ENCODE results near the gene SPATS1. TPM values are rescaled to one million over a fixed set of nuclear protein-coding genes. Genes with fewer than 3 reads are reported as not detected.

SPATS1 gene
- 0.33 TPM for total RNA-seq
- polyA plus RNA-seq, result 0.09 TPM
- long read RNA-seq, donor 1, result 0 reads
- long read RNA-seq, donor 2, result 0 reads
- long read RNA-seq, donor 3, result 0 reads
- long read RNA-seq, donor 4, result 0 reads
- long read RNA-seq, donor 5, result 0 reads
- long read RNA-seq, donor 6, result 0 reads
- long read RNA-seq, donor 7, result 0 reads
- long read RNA-seq, donor 8, result 0 reads
- long read RNA-seq, donor 9, result 0 reads
- long read RNA-seq, donor 10, result 0 reads

DNA sequence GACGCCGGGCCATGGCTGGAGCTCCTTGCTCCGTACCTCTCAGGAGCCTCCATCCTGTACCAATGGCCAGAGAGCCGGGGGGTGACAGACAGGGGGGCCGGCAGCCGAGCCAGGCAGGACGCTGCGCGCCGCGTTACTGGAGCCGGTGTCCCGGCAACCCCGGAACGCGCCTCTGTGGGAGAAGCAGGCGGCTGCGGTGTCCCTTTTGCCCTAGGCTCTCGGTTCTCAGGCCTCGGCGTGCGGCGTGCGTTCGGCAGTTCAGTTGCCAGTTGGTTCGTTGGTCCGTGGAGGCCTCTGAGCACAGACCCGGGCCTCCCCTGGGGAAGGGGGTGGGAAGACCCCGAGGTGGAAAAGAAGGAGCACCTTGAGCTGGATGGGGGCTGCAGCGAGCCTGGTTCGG lies at the start of gene SPATS1:
Gene SPATS1 (plus strand): TSS at position 162 of the 400 bp plus-strand sequence. CDS start 446 bp downstream, outside the sequence.
- WGBS, result 3% methylated on average over 31 of the region's 31 CpGs
- Histone ChIP-seq H3K4me3 (ENCODE audit: low read length in 2 of 2) (no peak within 1 kb of the TSS), H3K27ac (ENCODE audit: low read depth in 1 of 2, low read length in 1 of 2) (no peak within 1 kb of the TSS), H3K27me3 (ENCODE audit: control insufficient read depth in 2 of 2, insufficient read depth in 1 of 2, low read length in 1 of 2) (peaks cover 15 to 64% of the 10 kb centered on the region in 2 donors), H3K4me1 (ENCODE audit: control insufficient read depth in 2 of 2, insufficient read depth in 2 of 2, low read length in 2 of 2) (no peaks in the 10 kb centered on the region), H3K9me3 (ENCODE audit: control insufficient read depth in 2 of 2, insufficient read depth in 1 of 2, low read length in 1 of 2) (no peaks in the 10 kb centered on the region), H3K36me3 (ENCODE audit: control insufficient read depth in 2 of 2, insufficient read depth in 2 of 2, low read length in 1 of 2) (no peaks in the 10 kb centered on the region)
- DNase-seq (ENCODE audit: low read depth in 6 of 9, low spot score in 9 of 9), result no peak

DNA sequence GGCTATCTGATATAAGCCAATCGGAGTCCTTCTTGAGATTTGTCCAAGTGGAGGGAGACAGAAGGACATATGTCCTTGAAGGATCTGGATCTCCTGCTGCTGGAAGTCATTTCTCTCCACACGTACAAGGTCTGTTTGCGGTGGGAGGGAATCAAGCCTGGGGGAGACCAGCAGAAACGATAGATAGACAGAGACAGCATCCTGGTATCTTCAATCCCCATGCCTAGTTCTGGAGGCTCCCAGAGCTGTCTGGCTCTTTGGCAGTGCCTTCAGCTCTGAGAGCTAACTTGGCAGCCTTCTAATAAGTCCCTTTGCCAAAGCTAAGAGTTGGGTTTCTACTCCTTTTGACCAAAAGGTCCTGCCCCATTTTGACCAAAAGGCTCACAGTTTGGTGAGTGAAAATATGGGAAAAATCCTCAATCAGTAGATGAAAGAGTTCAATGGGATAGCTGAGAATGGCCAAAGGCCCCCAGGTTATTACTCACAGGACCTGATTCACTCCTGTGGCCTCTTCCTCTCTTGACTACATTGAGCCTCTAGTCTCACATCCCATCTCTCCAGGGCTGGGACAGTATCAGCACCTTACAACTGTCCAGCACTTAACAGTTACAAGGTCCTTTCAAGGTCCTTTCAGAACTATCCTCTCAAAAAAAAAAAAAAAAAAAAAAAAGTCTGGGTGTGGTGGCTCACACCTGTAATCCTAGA lies 49.6 kb upstream of the SPATS1 start:
- Histone ChIP-seq H3K36me3 (ENCODE audit: control insufficient read depth in 2 of 2, insufficient read depth in 2 of 2, low read length in 1 of 2) (no peaks in the 10 kb centered on the region), H3K4me3 (ENCODE audit: low read length in 2 of 2) (no peak overlapping the region), H3K9me3 (ENCODE audit: control insufficient read depth in 2 of 2, insufficient read depth in 1 of 2, low read length in 1 of 2) (peaks cover 0 to 3% of the 10 kb centered on the region in 2 donors), H3K27ac (ENCODE audit: low read depth in 1 of 2, low read length in 1 of 2) (no peak overlapping the region), H3K4me1 (ENCODE audit: control insufficient read depth in 2 of 2, insufficient read depth in 2 of 2, low read length in 2 of 2) (peaks cover 2 to 5% of the 10 kb centered on the region in 2 donors), H3K27me3 (ENCODE audit: control insufficient read depth in 2 of 2, insufficient read depth in 1 of 2, low read length in 1 of 2) (peaks cover 26 to 80% of the 10 kb centered on the region in 2 donors)
- no peak for DNase-seq (ENCODE audit: low read depth in 6 of 9, low spot score in 9 of 9)
- WGBS, result 92% methylated on average over 4 of the region's 4 CpGs

DNA sequence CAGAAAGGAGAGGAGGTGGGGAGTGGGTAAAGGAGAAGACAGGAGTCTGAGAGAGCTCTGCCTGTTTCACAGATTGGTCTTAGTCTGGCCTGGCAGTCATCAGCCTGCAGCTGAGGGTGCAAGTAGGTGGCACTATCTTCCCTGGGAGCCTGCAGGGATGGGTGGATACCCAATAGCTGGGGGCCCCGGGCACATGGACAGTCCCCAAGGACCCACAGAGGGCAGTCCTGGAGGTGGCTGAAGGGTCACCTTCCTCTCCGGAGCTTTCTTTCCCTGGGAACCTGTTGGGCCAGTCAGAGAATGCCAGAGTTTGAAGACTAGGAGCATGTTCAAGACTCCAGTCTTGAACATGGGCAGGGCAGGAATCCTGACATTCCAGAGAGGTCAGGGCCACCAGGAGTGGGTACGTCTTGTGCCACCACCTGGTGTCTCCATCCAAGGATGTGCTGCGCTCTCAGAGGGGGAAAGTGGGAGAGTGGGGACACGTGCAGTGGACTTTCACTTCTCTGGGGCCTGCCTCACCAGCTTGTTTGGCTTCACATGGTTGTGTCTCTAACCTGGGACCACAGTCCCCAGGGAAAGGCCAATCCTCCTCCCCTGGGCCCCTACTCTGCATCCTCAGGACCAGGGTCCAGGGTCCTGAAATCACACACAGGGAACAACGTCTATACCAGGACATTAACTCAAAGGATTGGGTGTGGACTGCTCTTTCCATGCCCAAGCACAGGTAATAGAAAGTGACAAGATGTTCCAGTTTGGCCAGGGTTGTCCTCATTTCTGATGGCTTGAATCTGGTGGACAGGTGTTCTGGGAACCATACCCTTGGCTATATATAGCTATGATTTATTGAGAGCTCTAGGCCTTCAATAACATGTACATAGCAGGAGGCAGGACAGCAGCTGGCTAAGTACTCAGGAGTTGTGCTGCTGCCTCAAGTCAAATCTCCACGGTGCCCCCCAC lies 47.3 kb upstream of the SPATS1 start:
- 85% methylated on average over 7 of the region's 7 CpGs for WGBS
- peaks cover under 1 to 1% of the 10 kb centered on the region in 2 donors for H3K36me3 ChIP-seq (ENCODE audit: control insufficient read depth in 2 of 2, insufficient read depth in 2 of 2, low read length in 1 of 2)
- H3K27ac ChIP-seq (ENCODE audit: low read depth in 1 of 2, low read length in 1 of 2), result no peak overlapping the region
- peaks cover 32 to 81% of the 10 kb centered on the region in 2 donors for H3K27me3 ChIP-seq (ENCODE audit: control insufficient read depth in 2 of 2, insufficient read depth in 1 of 2, low read length in 1 of 2)
- peaks cover 2 to 8% of the 10 kb centered on the region in 2 donors for H3K4me1 ChIP-seq (ENCODE audit: control insufficient read depth in 2 of 2, insufficient read depth in 2 of 2, low read length in 2 of 2)
- H3K9me3 ChIP-seq (ENCODE audit: control insufficient read depth in 2 of 2, insufficient read depth in 1 of 2, low read length in 1 of 2), result peaks cover 0 to 3% of the 10 kb centered on the region in 2 donors
- DNase-seq (ENCODE audit: low read depth in 6 of 9, low spot score in 9 of 9), result no peak
- H3K4me3 ChIP-seq (ENCODE audit: low read length in 2 of 2), result no peak overlapping the region

DNA sequence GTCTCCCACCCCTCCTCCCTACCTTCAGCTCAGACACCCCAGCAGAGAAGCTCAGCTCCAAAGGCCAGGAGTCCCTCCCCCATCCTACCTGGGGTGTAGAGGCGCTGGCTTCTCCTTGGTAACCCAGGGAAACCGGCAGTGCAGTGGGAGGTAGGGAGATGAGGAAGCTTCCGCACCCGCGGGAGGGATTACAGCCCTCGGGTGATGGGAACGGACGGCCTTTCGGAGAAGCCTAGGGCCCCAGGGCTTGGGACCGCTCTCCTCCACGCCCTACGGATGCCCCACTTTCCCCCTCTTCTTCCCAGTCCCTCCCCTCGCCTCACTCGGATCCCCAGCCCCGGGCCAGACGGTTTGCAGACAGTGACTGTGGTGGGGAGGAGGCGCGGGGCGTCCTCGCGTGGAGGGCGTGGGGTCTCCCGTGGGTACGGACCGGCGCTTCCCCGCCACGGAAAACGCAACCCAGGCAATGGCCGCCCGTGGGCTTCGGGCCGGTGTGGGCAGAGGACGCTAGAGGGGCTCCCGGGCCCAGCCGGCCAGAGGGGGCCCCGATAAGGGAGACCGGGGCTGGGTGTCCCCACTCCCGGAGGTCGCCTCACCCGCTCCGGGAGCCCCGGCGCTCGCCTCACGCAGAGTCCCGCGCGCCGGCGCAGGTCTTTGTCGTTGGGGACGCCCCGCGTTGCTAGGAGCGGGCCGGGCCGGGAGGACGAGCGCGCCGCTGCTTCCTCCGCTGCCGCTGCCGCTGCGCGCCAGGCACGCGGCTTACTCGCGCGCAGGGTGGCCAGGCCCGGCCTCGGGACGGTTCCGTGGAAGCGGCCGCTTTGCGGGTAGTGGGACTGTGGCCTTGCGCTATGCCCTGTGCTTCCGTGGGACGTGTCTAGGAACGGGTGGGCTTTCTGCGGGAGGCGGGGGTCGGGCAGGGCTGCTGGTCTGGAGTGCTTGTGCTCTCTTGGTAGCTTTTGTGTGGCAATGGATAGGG lies 45.1 kb upstream of the SPATS1 start:
- peaks cover 32 to 59% of the 10 kb centered on the region in 2 donors for H3K27me3 ChIP-seq (ENCODE audit: control insufficient read depth in 2 of 2, insufficient read depth in 1 of 2, low read length in 1 of 2)
- peaks cover 2 to 8% of the 10 kb centered on the region in 2 donors for H3K4me1 ChIP-seq (ENCODE audit: control insufficient read depth in 2 of 2, insufficient read depth in 2 of 2, low read length in 2 of 2)
- H3K27ac ChIP-seq (ENCODE audit: low read depth in 1 of 2, low read length in 1 of 2), result no peak overlapping the region
- peak in 2 of 9 donors; percentile 33 to 43 for DNase-seq (ENCODE audit: low read depth in 6 of 9, low spot score in 9 of 9)
- H3K9me3 ChIP-seq (ENCODE audit: control insufficient read depth in 2 of 2, insufficient read depth in 1 of 2, low read length in 1 of 2), result peaks cover 1 to 3% of the 10 kb centered on the region in 2 donors
- H3K4me3 ChIP-seq (ENCODE audit: low read length in 2 of 2), result peak overlapping the region in 1 of 2 donors; percentile 41
- H3K36me3 ChIP-seq (ENCODE audit: control insufficient read depth in 2 of 2, insufficient read depth in 2 of 2, low read length in 1 of 2), result peaks cover 19 to 24% of the 10 kb centered on the region in 2 donors
- WGBS, result 1% methylated on average over 86 of the region's 86 CpGs

- 65% methylated on average over 20 of the region's 20 CpGs for WGBS
- H3K9me3 ChIP-seq (ENCODE audit: control insufficient read depth in 2 of 2, insufficient read depth in 1 of 2, low read length in 1 of 2), result peaks cover 1 to 3% of the 10 kb centered on the region in 2 donors
- H3K4me1 ChIP-seq (ENCODE audit: control insufficient read depth in 2 of 2, insufficient read depth in 2 of 2, low read length in 2 of 2), result peaks cover 2 to 8% of the 10 kb centered on the region in 2 donors
- H3K27me3 ChIP-seq (ENCODE audit: control insufficient read depth in 2 of 2, insufficient read depth in 1 of 2, low read length in 1 of 2), result peaks cover 32 to 52% of the 10 kb centered on the region in 2 donors
- no peak overlapping the region for H3K4me3 ChIP-seq (ENCODE audit: low read length in 2 of 2)
- H3K36me3 ChIP-seq (ENCODE audit: control insufficient read depth in 2 of 2, insufficient read depth in 2 of 2, low read length in 1 of 2), result peaks cover 28 to 32% of the 10 kb centered on the region in 2 donors
- DNase-seq (ENCODE audit: low read depth in 6 of 9, low spot score in 9 of 9), result no peak
- H3K27ac ChIP-seq (ENCODE audit: low read depth in 1 of 2, low read length in 1 of 2), result no peak overlapping the region
Observed at GRCh38 chr6:44298055-44298803, 44.2 kb upstream of the SPATS1 start.

DNA sequence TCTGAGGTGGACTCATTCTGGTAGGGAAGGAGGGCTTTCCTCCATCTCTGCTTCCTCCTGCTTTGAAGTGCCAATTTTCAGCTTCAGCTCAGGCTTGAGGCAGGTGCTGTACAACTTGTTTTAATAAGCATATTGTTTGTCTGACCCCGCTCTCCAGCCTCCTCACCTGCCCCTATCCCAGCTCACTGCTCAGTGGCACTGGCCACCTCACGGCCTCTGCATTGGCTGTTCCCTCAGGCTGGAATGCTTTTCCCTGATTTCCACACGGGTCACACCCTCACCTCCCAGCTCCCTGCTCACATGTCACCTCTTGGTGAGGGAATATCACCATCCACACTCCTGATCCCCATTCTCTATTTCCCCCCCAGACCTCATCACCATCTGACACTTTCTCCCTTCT lies 43.6 kb upstream of the SPATS1 start:
- 93% methylated on average over 3 of the region's 3 CpGs for WGBS
- peaks cover 34 to 38% of the 10 kb centered on the region in 2 donors for H3K36me3 ChIP-seq (ENCODE audit: control insufficient read depth in 2 of 2, insufficient read depth in 2 of 2, low read length in 1 of 2)
- H3K4me3 ChIP-seq (ENCODE audit: low read length in 2 of 2), result no peak overlapping the region
- peaks cover 30 to 48% of the 10 kb centered on the region in 2 donors for H3K27me3 ChIP-seq (ENCODE audit: control insufficient read depth in 2 of 2, insufficient read depth in 1 of 2, low read length in 1 of 2)
- H3K4me1 ChIP-seq (ENCODE audit: control insufficient read depth in 2 of 2, insufficient read depth in 2 of 2, low read length in 2 of 2), result peaks cover 2 to 8% of the 10 kb centered on the region in 2 donors
- H3K9me3 ChIP-seq (ENCODE audit: control insufficient read depth in 2 of 2, insufficient read depth in 1 of 2, low read length in 1 of 2), result peaks cover 0 to 1% of the 10 kb centered on the region in 2 donors
- no peak for DNase-seq (ENCODE audit: low read depth in 6 of 9, low spot score in 9 of 9)
- no peak overlapping the region for H3K27ac ChIP-seq (ENCODE audit: low read depth in 1 of 2, low read length in 1 of 2)

DNA sequence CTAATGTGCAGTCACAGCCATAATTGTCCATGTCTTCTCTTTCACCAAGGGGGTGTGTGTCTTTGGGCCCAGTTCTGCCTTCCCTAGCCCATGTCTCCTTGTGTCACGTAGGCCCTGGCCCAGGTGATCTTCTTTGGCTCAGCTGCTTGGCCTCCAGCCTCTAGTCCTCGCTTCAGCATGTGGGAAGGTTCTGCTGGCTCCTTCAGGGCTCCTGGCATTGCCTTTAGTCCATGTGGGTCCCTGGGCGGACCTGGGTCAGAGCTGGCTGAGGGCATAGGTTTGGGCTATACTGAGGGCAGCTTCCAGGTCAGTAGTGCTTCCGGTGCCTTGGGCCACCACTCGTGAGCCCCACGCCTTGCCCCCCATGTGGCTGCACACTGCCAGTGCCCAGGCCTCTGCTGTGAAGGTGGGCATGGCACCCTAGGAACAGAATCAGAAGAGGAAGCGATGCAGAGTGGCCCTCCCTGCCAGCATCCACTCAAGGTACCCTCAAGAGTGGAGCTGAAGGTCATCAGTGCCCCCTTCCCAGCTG lies 42.1 kb upstream of the SPATS1 start:
- Histone ChIP-seq H3K27me3 (ENCODE audit: control insufficient read depth in 2 of 2, insufficient read depth in 1 of 2, low read length in 1 of 2) (peaks cover 26 to 38% of the 10 kb centered on the region in 2 donors), H3K9me3 (ENCODE audit: control insufficient read depth in 2 of 2, insufficient read depth in 1 of 2, low read length in 1 of 2) (peaks cover 0 to 1% of the 10 kb centered on the region in 2 donors), H3K27ac (ENCODE audit: low read depth in 1 of 2, low read length in 1 of 2) (no peak overlapping the region), H3K36me3 (ENCODE audit: control insufficient read depth in 2 of 2, insufficient read depth in 2 of 2, low read length in 1 of 2) (peaks cover 49 to 53% of the 10 kb centered on the region in 2 donors), H3K4me1 (ENCODE audit: control insufficient read depth in 2 of 2, insufficient read depth in 2 of 2, low read length in 2 of 2) (peaks cover 2 to 8% of the 10 kb centered on the region in 2 donors), H3K4me3 (ENCODE audit: low read length in 2 of 2) (no peak overlapping the region)
- no peak for DNase-seq (ENCODE audit: low read depth in 6 of 9, low spot score in 9 of 9)
- WGBS, result 90% methylated on average over 7 of the region's 7 CpGs
